ENCODE results near the gene HEXIM2.

DNA sequence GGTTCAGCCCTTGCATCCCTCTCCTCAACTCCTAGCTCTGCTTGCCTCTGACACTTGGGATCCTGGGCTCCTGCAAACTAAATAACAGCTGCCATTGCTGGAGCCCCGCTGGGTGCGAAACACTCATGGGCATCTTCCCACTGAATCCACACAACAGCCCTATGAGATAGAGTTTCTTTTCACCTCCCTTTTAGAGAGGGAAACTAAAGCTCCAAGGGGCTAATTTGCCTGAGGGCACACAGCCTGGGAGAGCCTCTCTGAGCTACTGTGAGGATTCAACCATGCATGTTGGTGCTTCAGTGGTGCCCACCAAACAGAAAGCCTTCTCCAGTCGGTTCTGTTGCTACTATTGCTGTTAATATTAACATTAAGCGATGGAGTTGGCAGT, 22.1 kb upstream of the HEXIM2 start:
- TF ChIP-seq, protein P1, sequence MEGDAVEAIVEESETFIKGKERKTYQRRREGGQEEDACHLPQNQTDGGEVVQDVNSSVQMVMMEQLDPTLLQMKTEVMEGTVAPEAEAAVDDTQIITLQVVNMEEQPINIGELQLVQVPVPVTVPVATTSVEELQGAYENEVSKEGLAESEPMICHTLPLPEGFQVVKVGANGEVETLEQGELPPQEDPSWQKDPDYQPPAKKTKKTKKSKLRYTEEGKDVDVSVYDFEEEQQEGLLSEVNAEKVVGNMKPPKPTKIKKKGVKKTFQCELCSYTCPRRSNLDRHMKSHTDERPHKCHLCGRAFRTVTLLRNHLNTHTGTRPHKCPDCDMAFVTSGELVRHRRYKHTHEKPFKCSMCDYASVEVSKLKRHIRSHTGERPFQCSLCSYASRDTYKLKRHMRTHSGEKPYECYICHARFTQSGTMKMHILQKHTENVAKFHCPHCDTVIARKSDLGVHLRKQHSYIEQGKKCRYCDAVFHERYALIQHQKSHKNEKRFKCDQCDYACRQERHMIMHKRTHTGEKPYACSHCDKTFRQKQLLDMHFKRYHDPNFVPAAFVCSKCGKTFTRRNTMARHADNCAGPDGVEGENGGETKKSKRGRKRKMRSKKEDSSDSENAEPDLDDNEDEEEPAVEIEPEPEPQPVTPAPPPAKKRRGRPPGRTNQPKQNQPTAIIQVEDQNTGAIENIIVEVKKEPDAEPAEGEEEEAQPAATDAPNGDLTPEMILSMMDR (IDR thresholded peaks at IDR 0.05): no peak
- TF ChIP-seq POLR2A (IDR thresholded peaks at IDR 0.05) (no peak), POLR2AphosphoS5 (IDR thresholded peaks at IDR 0.05) (no peak)
